Measurements from ENCODE around the gene UCMA. TPM values are rescaled to one million over a fixed set of nuclear protein-coding genes. Genes with fewer than 3 reads are reported as not detected.

The UCMA gene
- total RNA-seq, 1 experiment from 2014 or later: 1.0 TPM

DNA sequence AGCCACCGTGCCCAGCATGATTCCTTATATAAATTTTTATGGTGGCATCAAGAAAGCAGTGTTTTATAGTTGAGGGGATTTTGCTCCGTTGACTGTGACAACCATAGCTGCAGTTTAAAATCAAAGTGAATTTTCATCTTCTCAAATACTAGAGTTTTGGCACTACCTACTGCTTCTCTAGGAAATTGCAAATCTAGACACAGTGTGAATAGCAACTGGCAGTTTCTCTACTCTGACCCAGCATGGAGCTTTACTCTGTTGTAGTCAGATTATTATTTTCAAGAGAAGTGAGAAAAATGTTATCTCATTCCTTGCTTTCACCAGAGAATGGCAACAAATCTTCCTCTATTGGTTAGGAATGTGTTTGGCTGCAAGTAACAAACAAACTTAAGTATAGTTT lies 49.9 kb downstream of the UCMA start (continued):
- TF ChIP-seq, protein P1, sequence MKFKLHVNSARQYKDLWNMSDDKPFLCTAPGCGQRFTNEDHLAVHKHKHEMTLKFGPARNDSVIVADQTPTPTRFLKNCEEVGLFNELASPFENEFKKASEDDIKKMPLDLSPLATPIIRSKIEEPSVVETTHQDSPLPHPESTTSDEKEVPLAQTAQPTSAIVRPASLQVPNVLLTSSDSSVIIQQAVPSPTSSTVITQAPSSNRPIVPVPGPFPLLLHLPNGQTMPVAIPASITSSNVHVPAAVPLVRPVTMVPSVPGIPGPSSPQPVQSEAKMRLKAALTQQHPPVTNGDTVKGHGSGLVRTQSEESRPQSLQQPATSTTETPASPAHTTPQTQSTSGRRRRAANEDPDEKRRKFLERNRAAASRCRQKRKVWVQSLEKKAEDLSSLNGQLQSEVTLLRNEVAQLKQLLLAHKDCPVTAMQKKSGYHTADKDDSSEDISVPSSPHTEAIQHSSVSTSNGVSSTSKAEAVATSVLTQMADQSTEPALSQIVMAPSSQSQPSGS (CRISPR knock-in tag; IDR thresholded peaks at IDR 0.05; ENCODE audit: borderline replicate concordance, low read depth): no peak
- TF ChIP-seq, protein P2, sequence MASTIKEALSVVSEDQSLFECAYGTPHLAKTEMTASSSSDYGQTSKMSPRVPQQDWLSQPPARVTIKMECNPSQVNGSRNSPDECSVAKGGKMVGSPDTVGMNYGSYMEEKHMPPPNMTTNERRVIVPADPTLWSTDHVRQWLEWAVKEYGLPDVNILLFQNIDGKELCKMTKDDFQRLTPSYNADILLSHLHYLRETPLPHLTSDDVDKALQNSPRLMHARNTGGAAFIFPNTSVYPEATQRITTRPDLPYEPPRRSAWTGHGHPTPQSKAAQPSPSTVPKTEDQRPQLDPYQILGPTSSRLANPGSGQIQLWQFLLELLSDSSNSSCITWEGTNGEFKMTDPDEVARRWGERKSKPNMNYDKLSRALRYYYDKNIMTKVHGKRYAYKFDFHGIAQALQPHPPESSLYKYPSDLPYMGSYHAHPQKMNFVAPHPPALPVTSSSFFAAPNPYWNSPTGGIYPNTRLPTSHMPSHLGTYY (CRISPR knock-in tag; IDR thresholded peaks at IDR 0.05): no peak
- TF ChIP-seq RELA (CRISPR knock-in tag; IDR thresholded peaks at IDR 0.05; ENCODE audit: borderline replicate concordance): no peak
- no peak for TF ChIP-seq ZNF416 (CRISPR knock-in tag; IDR thresholded peaks at IDR 0.05)
- TF ChIP-seq, protein P3, sequence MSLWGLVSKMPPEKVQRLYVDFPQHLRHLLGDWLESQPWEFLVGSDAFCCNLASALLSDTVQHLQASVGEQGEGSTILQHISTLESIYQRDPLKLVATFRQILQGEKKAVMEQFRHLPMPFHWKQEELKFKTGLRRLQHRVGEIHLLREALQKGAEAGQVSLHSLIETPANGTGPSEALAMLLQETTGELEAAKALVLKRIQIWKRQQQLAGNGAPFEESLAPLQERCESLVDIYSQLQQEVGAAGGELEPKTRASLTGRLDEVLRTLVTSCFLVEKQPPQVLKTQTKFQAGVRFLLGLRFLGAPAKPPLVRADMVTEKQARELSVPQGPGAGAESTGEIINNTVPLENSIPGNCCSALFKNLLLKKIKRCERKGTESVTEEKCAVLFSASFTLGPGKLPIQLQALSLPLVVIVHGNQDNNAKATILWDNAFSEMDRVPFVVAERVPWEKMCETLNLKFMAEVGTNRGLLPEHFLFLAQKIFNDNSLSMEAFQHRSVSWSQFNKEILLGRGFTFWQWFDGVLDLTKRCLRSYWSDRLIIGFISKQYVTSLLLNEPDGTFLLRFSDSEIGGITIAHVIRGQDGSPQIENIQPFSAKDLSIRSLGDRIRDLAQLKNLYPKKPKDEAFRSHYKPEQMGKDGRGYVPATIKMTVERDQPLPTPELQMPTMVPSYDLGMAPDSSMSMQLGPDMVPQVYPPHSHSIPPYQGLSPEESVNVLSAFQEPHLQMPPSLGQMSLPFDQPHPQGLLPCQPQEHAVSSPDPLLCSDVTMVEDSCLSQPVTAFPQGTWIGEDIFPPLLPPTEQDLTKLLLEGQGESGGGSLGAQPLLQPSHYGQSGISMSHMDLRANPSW (CRISPR knock-in tag; conservative IDR thresholded peaks at IDR 0.05; ENCODE audit: low read depth): no peak
- TF ChIP-seq ZNF121 (CRISPR knock-in tag; IDR thresholded peaks at IDR 0.05): no peak
- TF ChIP-seq, protein P4, sequence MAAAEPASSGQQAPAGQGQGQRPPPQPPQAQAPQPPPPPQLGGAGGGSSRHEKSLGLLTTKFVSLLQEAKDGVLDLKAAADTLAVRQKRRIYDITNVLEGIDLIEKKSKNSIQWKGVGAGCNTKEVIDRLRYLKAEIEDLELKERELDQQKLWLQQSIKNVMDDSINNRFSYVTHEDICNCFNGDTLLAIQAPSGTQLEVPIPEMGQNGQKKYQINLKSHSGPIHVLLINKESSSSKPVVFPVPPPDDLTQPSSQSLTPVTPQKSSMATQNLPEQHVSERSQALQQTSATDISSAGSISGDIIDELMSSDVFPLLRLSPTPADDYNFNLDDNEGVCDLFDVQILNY (CRISPR knock-in tag; IDR thresholded peaks at IDR 0.05): no peak
- TF ChIP-seq, protein P5, sequence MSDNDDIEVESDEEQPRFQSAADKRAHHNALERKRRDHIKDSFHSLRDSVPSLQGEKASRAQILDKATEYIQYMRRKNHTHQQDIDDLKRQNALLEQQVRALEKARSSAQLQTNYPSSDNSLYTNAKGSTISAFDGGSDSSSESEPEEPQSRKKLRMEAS (CRISPR knock-in tag; IDR thresholded peaks at IDR 0.05): no peak
- TF ChIP-seq, protein P6, sequence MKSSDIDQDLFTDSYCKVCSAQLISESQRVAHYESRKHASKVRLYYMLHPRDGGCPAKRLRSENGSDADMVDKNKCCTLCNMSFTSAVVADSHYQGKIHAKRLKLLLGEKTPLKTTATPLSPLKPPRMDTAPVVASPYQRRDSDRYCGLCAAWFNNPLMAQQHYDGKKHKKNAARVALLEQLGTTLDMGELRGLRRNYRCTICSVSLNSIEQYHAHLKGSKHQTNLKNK (CRISPR knock-in tag; IDR thresholded peaks at IDR 0.05): no peak
- TF ChIP-seq, protein P7, sequence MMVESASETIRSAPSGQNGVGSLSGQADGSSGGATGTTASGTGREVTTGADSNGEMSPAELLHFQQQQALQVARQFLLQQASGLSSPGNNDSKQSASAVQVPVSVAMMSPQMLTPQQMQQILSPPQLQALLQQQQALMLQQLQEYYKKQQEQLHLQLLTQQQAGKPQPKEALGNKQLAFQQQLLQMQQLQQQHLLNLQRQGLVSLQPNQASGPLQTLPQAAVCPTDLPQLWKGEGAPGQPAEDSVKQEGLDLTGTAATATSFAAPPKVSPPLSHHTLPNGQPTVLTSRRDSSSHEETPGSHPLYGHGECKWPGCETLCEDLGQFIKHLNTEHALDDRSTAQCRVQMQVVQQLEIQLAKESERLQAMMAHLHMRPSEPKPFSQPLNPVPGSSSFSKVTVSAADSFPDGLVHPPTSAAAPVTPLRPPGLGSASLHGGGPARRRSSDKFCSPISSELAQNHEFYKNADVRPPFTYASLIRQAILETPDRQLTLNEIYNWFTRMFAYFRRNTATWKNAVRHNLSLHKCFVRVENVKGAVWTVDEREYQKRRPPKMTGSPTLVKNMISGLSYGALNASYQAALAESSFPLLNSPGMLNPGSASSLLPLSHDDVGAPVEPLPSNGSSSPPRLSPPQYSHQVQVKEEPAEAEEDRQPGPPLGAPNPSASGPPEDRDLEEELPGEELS (CRISPR knock-in tag; IDR thresholded peaks at IDR 0.05): no peak
- TF ChIP-seq SMAD3 (CRISPR knock-in tag; IDR thresholded peaks at IDR 0.05; ENCODE audit: borderline replicate concordance): no peak

DNA sequence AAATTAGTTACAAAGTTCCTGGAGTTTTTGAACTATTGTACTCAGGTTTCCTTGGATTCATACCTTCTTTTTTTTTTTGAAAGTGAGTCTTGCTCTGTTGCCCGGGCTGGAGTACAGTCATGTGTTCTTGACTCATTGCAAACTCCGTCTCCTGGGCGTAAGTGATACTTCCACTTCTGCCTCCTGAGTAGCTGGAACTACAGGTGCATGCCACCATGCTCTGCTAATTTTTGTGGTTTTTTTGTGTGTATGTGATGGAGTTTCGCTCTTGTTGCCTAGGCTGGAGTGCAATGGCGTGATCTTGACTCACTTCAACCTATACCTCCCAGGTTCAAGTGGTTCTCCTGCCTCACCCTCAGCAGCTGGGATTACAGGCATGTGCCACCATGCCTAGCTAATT lies 50.5 kb downstream of the UCMA start:
- peaks cover 12% of the 10 kb centered on the region for H3K9me3 Mint-ChIP-seq
- no peaks in the 10 kb centered on the region for H3K4me1 Mint-ChIP-seq
- H3K4me3 Mint-ChIP-seq: no peak overlapping the region
- no peaks in the 10 kb centered on the region for H3K27me3 Mint-ChIP-seq (ENCODE audit: low read depth)
- H3K36me3 Mint-ChIP-seq: peaks cover 89% of the 10 kb centered on the region
- H3K27ac Mint-ChIP-seq: no peak overlapping the region
- ATAC-seq (no peak), DNase-seq (ENCODE audit: low spot score) (no peak)
- POLR2A ChIA-PET: no interaction called here
- CTCF ChIA-PET: no interaction called here
- TF ChIP-seq CREB1 (CRISPR knock-in tag; IDR thresholded peaks at IDR 0.05): no peak
- TF ChIP-seq, protein P8, sequence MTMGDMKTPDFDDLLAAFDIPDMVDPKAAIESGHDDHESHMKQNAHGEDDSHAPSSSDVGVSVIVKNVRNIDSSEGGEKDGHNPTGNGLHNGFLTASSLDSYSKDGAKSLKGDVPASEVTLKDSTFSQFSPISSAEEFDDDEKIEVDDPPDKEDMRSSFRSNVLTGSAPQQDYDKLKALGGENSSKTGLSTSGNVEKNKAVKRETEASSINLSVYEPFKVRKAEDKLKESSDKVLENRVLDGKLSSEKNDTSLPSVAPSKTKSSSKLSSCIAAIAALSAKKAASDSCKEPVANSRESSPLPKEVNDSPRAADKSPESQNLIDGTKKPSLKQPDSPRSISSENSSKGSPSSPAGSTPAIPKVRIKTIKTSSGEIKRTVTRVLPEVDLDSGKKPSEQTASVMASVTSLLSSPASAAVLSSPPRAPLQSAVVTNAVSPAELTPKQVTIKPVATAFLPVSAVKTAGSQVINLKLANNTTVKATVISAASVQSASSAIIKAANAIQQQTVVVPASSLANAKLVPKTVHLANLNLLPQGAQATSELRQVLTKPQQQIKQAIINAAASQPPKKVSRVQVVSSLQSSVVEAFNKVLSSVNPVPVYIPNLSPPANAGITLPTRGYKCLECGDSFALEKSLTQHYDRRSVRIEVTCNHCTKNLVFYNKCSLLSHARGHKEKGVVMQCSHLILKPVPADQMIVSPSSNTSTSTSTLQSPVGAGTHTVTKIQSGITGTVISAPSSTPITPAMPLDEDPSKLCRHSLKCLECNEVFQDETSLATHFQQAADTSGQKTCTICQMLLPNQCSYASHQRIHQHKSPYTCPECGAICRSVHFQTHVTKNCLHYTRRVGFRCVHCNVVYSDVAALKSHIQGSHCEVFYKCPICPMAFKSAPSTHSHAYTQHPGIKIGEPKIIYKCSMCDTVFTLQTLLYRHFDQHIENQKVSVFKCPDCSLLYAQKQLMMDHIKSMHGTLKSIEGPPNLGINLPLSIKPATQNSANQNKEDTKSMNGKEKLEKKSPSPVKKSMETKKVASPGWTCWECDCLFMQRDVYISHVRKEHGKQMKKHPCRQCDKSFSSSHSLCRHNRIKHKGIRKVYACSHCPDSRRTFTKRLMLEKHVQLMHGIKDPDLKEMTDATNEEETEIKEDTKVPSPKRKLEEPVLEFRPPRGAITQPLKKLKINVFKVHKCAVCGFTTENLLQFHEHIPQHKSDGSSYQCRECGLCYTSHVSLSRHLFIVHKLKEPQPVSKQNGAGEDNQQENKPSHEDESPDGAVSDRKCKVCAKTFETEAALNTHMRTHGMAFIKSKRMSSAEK (CRISPR knock-in tag; IDR thresholded peaks at IDR 0.05; ENCODE audit: borderline replicate concordance): no peak
